HG02840 (cell line): ENCODE results near the gene NUP214.
"Not testable (repeated sequence)": the region's sequence is repeated elsewhere in the genome, so short reads cannot be mapped to it uniquely, and the experiment has no call there.

ENCODE experiments used
- ATAC-seq: cut with Tn5 transposase; IDR thresholded peaks from one replicate; pipeline ENCODE4 v1.9.1; 2021; ENCODE audit warnings: mild to moderate bottlenecking, moderate library complexity, moderate number of reproducible peaks; ENCODE audit not compliant: unreplicated experiment, low FRiP score

The NUP214 gene

GRCh38 chr9:131115360-131115742 lies 10.0 kb upstream of the NUP214 start:
- not testable (repeated sequence) for ATAC-seq

- ATAC-seq, result no peak
Measured at GRCh38 chr9:131116281-131117120, 8.9 kb upstream of the NUP214 start.

GRCh38 chr9:131117121-131117761 lies 8.1 kb upstream of the NUP214 start:
- ATAC-seq, result no peak

GRCh38 chr9:131117762-131118145 lies 7.6 kb upstream of the NUP214 start:
- no peak for ATAC-seq

GRCh38 chr9:131119600-131119999 lies 5.8 kb upstream of the NUP214 start:
- ATAC-seq, result no peak

- no peak for ATAC-seq
Measured at GRCh38 chr9:131120620-131121228, 4.7 kb upstream of the NUP214 start.

- ATAC-seq, result no peak
Measured at GRCh38 chr9:131121346-131121745, 4.0 kb upstream of the NUP214 start.

GRCh38 chr9:131122158-131122557 lies 3.2 kb upstream of the NUP214 start:
- ATAC-seq, result no peak

GRCh38 chr9:131125038-131125287 lies 423 bp upstream of the NUP214 start:
- no peak for ATAC-seq

GRCh38 chr9:131126059-131126426 lies 657 bp downstream of the NUP214 start:
- ATAC-seq, result no peak

GRCh38 chr9:131129183-131129582 lies 3.8 kb downstream of the NUP214 start:
- no peak for ATAC-seq

GRCh38 chr9:131138676-131139075 lies 13.3 kb downstream of the NUP214 start:
- no peak for ATAC-seq

- ATAC-seq, result no peak
Measured at GRCh38 chr9:131140112-131140511, 14.7 kb downstream of the NUP214 start.

- ATAC-seq, result no peak
Measured at GRCh38 chr9:131140550-131140949, 15.2 kb downstream of the NUP214 start.

- ATAC-seq, result no peak
Measured at GRCh38 chr9:131142160-131142559, 16.8 kb downstream of the NUP214 start.

GRCh38 chr9:131144201-131144600 lies 18.8 kb downstream of the NUP214 start:
- ATAC-seq, result no peak

GRCh38 chr9:131145245-131145644 lies 19.9 kb downstream of the NUP214 start:
- ATAC-seq, result no peak

GRCh38 chr9:131146186-131146585 lies 20.8 kb downstream of the NUP214 start:
- no peak for ATAC-seq

GRCh38 chr9:131148276-131148675 lies 22.9 kb downstream of the NUP214 start:
- ATAC-seq, result no peak

- ATAC-seq, result no peak
Measured at GRCh38 chr9:131148966-131149687, 23.7 kb downstream of the NUP214 start.

- no peak for ATAC-seq
Measured at GRCh38 chr9:131149688-131150053, 24.3 kb downstream of the NUP214 start.
